HG03097 (cell line): ENCODE results near the gene PRKAB1.
"Not testable (repeated sequence)": the region's sequence is repeated elsewhere in the genome, so short reads cannot be mapped to it uniquely, and the experiment has no call there.

Experiments used
- ATAC-seq: cut with Tn5 transposase; IDR thresholded peaks from one replicate; pipeline ENCODE4 v1.9.1; 2021; ENCODE audit not compliant: unreplicated experiment, low FRiP score

PRKAB1 gene

GRCh38 chr12:119667577-119668323, at the start of gene PRKAB1:
Gene PRKAB1, plus strand, starts transcription at chr12:119668133. Its CDS starts 112 bp downstream, at chr12:119668245.
- ATAC-seq, result peak; percentile 96

DNA sequence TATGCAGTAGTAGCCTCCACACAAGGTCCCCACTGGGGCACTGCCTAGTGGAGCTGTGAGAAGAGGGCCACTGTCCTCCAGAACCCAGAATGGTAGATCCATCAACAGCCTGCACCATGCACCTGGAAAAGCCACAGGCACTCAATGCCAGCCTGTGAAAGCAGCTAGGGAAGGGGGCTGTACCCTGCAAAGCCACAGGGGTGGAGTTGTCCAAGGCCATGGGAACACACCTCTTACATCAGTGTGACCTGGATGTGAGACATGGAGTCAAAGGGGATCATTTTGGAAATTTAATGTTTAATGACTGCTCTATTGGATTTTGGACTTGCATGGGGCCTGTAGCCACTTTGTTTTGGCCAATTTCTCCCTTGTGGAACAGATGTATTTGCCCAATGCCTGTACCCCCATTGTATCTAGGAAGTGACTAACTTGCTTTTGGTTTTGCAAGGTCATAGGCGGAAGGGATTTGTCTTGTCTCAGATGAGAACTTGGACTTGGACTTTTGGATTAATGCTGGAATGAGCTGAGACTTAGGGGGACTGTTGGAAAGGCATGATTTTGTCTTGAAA, 49.5 kb upstream of the PRKAB1 start:
- ATAC-seq, result not testable (repeated sequence)

DNA sequence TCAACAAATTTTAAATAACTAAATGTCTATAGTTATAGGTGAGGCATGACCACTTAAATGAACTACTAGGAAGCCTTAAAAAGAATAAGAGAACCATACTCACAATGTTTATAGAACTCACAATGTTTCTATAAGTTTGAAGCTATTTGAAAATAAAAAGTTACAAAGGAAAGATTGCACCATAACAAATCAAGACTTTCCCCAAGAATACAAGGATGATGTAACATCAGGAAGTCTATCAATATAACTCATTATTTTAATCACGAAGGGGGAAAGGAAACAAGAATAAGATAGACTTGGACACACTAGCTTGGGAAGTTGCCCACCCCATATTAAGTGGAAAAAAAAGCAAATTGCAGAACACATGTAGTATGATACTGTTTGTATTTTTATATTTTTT, 47.4 kb upstream of the PRKAB1 start:
- no peak for ATAC-seq

DNA sequence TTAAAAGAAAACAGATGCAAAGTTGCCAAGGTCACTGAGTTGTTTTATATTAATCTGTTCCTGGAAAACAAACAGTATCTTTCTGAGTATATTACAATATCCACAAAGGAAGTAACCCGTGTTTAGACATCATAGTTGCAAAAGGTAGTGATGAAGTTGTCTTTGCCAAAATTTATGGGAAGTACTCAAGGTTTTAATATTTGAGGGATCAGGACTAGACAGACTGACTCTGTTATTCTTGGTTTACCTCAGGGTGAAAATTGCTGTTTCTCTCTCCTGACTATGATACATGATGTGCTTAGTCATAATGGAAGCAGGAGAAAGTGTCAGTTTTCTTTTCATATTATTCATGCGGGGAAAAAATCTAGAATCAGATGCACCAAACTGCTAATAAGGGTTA, 46.1 kb upstream of the PRKAB1 start:
- ATAC-seq, result no peak

DNA sequence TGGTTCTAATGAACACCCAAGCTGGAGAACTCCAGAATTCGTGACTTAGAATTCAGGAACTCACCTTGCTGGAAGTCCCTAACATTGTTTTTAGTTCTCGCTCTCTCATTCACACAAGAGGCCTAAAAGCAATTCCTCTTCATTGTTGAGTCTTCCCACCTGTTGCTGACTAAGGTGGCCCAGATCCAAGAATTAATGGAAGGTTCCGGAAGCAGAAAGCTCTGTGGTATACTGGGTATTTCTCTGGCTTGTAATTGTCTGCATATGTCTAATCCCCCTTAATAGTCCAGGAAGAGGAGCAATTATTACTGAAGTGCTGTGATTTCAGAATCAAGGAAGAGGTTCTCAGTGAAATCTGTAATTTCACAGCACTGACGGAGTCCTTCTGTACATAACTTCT, 43.0 kb upstream of the PRKAB1 start:
- no peak for ATAC-seq

DNA sequence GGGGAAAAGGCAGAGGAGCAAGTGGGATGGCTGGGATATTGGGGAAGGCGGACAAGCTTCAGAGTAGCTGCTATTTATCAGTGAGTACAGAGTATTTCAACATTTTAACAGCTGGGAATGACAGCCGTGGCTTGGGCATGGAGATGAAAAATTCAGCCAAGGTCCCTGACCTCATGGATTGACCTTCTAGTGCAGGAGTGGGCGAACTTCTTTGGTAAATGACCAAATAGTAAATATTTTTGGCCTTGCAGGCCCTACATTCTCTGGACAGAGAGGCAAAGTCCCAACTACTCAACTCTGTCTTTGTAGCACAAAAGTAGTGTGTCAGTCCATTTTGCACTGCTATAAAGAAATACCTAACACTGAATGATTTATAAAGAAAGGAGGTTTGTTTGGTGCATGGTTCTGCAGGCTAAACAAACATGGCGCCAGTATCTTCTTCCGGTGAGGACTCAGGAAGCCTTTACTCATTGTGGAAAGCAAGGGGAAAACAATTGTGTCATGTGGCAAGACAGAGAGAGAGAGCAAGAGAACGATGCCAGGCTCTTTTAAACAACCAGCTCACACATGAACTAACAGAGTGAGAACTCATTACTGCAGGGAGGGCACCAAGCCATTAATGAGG, 40.8 kb upstream of the PRKAB1 start:
- ATAC-seq, result no peak

DNA sequence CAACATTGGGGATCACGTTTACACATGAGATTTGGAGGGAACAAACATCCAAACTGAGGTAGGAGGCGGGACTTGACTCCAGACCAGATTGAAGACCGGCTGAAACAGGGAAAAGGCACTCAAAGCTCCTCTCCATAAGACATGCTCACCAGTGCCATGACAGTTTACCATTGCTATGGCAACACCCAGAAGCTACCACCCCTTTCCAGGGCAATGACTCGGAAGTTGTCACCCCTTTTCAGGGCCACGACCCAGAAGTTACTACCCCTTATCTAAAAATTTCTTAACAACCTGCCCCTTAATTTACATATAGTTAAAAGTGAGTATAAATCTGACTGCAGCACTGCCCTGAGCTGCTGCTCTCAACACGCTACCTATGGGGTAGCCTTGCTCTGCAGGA, 40.2 kb upstream of the PRKAB1 start:
- ATAC-seq, result no peak

- no peak for ATAC-seq
Observed at GRCh38 chr12:119630223-119630780, 37.6 kb upstream of the PRKAB1 start.

DNA sequence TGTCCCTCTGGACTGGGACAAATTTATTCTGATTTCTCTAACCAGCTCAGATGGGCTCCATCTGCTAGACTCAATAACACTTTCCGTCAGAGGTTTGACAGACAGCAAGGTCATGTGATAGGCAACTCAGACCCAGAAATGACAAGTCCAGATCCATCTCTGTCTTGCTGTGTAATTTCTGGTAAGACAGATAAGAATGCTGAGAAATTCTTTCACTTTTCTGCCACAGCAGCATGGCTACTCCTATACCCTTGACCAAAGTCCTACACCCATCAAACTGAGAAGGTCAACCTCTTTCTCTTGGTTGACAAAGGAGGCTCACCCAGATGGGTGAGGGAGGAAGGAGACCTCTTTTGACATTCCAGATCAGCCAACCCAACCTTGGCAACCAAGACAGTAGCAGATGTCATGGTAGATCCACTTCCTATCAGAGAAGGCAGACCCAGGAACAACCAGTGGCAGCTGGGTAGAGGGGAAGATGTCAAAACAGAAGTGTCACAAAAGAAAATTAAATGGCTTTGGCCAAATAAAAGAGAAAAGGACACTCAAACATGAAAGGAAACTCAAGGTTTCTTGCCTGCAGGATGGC, 36.9 kb upstream of the PRKAB1 start:
- no peak for ATAC-seq

DNA sequence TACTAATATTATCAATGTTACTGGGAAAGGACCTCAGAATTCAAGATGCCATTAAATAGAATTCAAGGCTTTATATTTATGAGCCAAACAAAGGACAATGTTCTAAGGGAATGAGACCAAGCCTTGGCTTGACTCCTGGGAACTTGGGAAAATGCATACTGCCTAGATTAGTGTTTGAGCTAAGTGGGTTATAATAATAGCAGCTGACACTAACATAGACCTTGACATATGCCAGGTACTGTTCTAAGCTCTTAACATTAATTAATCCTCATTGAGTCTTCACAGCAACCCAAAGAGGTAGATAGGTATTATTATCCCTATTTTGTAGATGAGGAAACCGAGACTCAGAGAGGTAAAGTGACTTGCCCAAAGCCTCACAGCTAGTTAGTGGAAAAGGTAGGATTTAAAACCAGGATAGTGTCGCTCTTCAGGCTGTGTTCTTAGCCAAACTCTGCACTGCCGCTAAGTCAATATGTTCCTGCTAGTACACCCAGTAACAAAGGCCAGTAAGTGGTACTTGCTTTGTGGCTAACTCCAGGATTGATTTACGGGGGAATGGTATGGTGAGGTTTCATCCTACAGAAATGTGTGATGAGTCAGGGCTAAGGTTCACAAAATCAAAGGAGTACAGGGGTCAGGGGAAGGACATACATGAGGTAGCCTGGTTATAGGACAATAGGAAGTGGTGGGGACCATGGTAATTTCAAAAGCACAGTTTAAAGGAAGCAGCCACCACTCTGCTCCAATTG, 35.8 kb upstream of the PRKAB1 start:
- no peak for ATAC-seq

GRCh38 chr12:119634743-119635142, 33.2 kb upstream of the PRKAB1 start:
- no peak for ATAC-seq

- no peak for ATAC-seq
Observed at GRCh38 chr12:119642986-119643385, 24.9 kb upstream of the PRKAB1 start.

GRCh38 chr12:119644930-119645329, 23.0 kb upstream of the PRKAB1 start:
- no peak for ATAC-seq

- no peak for ATAC-seq
Observed at GRCh38 chr12:119645535-119646059, 22.3 kb upstream of the PRKAB1 start.

- ATAC-seq, result no peak
Observed at GRCh38 chr12:119649202-119649808, 18.6 kb upstream of the PRKAB1 start.

- ATAC-seq, result no peak
Observed at GRCh38 chr12:119652665-119653064, 15.3 kb upstream of the PRKAB1 start.

- not testable (repeated sequence) for ATAC-seq
Observed at GRCh38 chr12:119657001-119657400, 10.9 kb upstream of the PRKAB1 start.

- not testable (repeated sequence) for ATAC-seq
Observed at GRCh38 chr12:119658166-119658565, 9.8 kb upstream of the PRKAB1 start.

DNA sequence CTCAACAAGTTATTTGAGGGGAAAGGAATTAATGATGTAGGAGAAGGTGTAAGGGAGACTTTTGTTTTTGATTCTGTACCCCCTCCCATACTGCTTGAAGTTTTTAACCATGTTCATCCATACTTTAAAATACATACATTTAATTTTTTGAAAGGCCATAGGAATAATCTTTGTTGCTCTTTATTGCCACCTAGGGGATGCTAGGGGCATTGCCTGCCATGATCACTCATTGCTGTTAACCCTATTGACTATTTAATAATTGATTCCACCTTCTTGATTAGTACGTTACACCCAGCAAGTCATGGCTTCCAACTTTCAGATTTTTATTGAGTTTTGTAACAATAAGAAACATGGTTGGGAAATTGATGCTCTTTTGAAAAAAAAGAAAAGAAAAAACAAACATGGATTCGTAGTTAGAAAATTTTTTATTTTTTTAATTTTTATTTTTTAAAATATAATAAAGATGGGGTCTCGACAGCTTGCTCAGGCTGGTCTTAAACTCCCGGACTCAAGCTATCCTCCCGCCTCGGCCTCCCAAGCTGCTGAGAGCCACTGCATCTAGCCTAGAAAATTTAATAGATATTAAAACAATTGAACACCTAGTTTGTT, 8.5 kb upstream of the PRKAB1 start:
- no peak for ATAC-seq
